ENCODE data around the gene FAM83B.

FAM83B gene

DNA sequence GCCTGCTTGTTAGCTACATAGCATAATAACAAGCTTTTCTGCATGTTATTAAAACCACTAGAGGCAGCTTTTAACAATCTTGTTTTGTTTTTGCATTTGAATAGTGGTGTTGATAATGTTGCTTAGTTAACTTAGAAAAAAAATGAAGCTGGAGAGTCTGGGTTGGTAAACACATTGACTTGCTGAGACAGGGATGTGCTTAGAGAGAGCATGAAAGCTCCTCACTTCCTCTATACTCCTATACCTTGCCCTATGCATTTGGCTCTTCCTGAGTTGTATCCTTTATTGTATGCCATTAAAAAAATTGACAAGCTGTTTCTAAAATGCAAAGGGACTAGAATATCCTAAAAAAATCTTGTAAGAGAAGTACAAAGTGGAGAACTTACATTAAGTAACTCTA, 13.6 kb downstream of the FAM83B start:
- H3K4me3 ChIP-seq (ENCODE audit: low read length): no peak overlapping the region
- no peaks in the 10 kb centered on the region for H3K9me3 ChIP-seq (ENCODE audit: control insufficient read depth, insufficient read depth, low read length)
- no peaks in the 10 kb centered on the region for H3K27me3 ChIP-seq (ENCODE audit: control insufficient read depth, insufficient read depth, low read length)
- H3K36me3 ChIP-seq (ENCODE audit: control insufficient read depth, insufficient read depth, low read length): no peaks in the 10 kb centered on the region
- H3K4me1 ChIP-seq (ENCODE audit: control insufficient read depth, insufficient read depth, low read length): peaks cover 3% of the 10 kb centered on the region; the same call in 1 of the 2 replicates
- DNase-seq (ENCODE audit: low read depth, low spot score): no peak
- H3K27ac ChIP-seq (ENCODE audit: low read length): no peak overlapping the region

DNA sequence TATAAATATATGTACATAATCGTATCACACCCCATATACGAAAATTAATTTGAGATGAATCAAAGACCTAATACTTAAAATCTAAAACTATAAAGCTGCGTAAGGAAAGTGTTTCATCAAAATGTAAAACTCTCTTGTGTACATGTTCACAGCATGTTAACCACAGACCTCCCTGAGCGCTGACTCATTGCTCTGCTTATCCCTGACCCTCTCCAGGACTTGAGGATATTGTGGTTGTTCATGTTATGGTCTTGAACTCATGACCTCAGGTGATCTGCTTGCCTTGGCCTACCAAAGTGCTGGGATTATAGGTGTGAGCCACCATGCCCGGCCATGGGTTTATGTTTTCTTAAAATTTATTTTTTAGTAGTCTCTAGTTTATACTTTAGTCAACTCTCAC, 14.2 kb downstream of the FAM83B start:
- no peak overlapping the region for H3K4me3 ChIP-seq (ENCODE audit: low read length)
- peaks cover 4% of the 10 kb centered on the region; the same call in 1 of the 2 replicates for H3K4me1 ChIP-seq (ENCODE audit: control insufficient read depth, insufficient read depth, low read length)
- H3K36me3 ChIP-seq (ENCODE audit: control insufficient read depth, insufficient read depth, low read length): no peaks in the 10 kb centered on the region
- no CpG with 5 or more reads among the region's 5 CpGs for WGBS (ENCODE audit: insufficient coverage, insufficient read length)
- DNase-seq (ENCODE audit: low read depth, low spot score): no peak
- H3K9me3 ChIP-seq (ENCODE audit: control insufficient read depth, insufficient read depth, low read length): no peaks in the 10 kb centered on the region
- no peak overlapping the region for H3K27ac ChIP-seq (ENCODE audit: low read length)
- no peaks in the 10 kb centered on the region for H3K27me3 ChIP-seq (ENCODE audit: control insufficient read depth, insufficient read depth, low read length)

DNA sequence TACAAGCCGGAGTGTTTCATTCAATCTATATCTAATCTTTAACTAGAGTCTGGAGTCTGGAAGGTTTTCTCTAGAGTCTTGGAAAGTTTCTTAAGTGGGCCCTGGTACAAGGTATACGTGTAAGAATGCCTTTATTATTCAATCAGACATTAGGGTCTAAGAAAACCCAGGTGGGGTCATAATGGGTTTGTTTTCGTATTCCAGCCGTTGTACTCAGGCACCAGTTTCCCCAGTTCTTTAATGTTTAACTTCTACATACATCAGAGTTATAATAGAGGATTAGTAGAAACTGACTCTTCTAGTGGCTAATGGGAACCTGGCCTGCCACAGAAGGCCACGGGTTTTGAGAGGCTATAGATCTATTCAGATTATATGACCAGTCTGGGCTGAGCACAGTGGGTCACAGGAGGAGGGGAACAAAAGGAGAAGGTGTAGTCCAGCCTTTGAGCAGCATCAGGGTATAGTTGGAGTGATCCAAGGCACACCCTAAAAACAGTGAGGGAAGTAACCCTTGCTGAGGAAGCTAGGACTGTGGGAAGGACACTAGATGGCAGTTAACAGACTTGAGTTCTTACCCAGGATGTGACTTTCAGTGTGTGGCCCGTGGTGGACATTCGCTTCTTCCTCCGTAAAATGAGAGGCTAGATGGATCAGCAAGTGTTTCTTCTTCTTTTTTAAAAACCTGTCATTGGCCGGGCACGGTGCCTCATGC, 15.5 kb downstream of the FAM83B start:
- Histone ChIP-seq H3K9me3 (ENCODE audit: control insufficient read depth, insufficient read depth, low read length) (no peaks in the 10 kb centered on the region), H3K36me3 (ENCODE audit: control insufficient read depth, insufficient read depth, low read length) (no peaks in the 10 kb centered on the region), H3K4me1 (ENCODE audit: control insufficient read depth, insufficient read depth, low read length) (peaks cover 3% of the 10 kb centered on the region; the same call in 1 of the 2 replicates), H3K4me3 (ENCODE audit: low read length) (no peak overlapping the region), H3K27me3 (ENCODE audit: control insufficient read depth, insufficient read depth, low read length) (no peaks in the 10 kb centered on the region), H3K27ac (ENCODE audit: low read length) (no peak overlapping the region)
- no peak for DNase-seq (ENCODE audit: low read depth, low spot score)
- no CpG with 5 or more reads among the region's 10 CpGs for WGBS (ENCODE audit: insufficient coverage, insufficient read length)

DNA sequence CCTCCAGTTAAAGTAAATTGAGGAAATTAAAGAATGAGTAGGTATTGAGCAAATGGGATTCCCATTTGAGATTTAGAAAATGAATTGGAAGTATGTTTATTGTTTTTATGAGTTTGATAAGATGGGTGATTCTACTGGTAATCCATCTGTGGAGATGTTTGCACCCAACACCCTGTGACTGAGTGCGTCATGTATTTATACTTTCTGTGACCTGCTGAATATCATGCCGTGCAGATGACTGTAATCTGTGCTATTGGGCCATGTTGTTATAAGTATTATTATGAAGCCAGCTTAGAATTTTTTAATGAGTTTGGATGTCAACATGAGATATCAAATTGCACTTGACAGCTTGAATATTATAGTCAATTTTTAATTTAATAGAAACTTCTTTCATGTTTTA, 17.7 kb downstream of the FAM83B start:
- no CpG with 5 or more reads among the region's 2 CpGs for WGBS (ENCODE audit: insufficient coverage, insufficient read length)

DNA sequence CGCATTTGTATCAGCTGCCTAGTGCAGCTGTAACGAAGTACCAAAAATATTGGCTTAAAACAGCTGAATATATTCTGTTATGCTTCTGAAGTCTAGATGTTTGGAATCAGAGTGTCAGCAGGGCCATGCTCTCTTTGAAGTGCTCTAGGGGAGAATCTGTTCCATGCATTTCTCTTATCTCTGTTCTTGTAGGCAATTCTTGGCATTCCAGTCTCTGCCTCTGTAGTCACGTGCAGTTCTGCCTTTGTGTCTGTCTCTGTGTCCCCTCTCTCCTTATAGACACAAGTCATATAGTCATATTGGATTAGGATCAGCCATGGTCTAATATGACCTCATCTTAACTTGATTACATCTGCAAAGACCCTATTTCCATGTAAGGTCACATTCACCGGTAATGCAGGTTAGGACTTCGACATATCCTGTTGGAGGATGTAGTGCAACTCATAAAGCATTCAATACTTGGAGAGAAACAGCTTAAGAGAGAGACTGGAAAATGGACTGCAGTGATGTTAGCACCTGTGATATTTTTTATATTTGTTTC, 18.6 kb downstream of the FAM83B start:
- no peak for DNase-seq (ENCODE audit: low read depth, low spot score)
- Histone ChIP-seq H3K27ac (ENCODE audit: low read length) (no peak overlapping the region), H3K36me3 (ENCODE audit: control insufficient read depth, insufficient read depth, low read length) (no peaks in the 10 kb centered on the region), H3K27me3 (ENCODE audit: control insufficient read depth, insufficient read depth, low read length) (no peaks in the 10 kb centered on the region), H3K4me1 (ENCODE audit: control insufficient read depth, insufficient read depth, low read length) (peaks cover 3% of the 10 kb centered on the region; the same call in 1 of the 2 replicates), H3K4me3 (ENCODE audit: low read length) (no peak overlapping the region), H3K9me3 (ENCODE audit: control insufficient read depth, insufficient read depth, low read length) (no peaks in the 10 kb centered on the region)
- WGBS (ENCODE audit: insufficient coverage, insufficient read length): no CpG with 5 or more reads among the region's 5 CpGs

More for the DNA sequence above, 17.7 kb downstream of the FAM83B start:
- H3K36me3 ChIP-seq (ENCODE audit: control insufficient read depth, insufficient read depth, low read length): no peaks in the 10 kb centered on the region
- H3K4me3 ChIP-seq (ENCODE audit: low read length): no peak overlapping the region
- H3K27me3 ChIP-seq (ENCODE audit: control insufficient read depth, insufficient read depth, low read length): no peaks in the 10 kb centered on the region
- peaks cover 3% of the 10 kb centered on the region; the same call in 1 of the 2 replicates for H3K4me1 ChIP-seq (ENCODE audit: control insufficient read depth, insufficient read depth, low read length)
- no peaks in the 10 kb centered on the region for H3K9me3 ChIP-seq (ENCODE audit: control insufficient read depth, insufficient read depth, low read length)
- no peak for DNase-seq (ENCODE audit: low read depth, low spot score)
- no peak overlapping the region for H3K27ac ChIP-seq (ENCODE audit: low read length)

DNA sequence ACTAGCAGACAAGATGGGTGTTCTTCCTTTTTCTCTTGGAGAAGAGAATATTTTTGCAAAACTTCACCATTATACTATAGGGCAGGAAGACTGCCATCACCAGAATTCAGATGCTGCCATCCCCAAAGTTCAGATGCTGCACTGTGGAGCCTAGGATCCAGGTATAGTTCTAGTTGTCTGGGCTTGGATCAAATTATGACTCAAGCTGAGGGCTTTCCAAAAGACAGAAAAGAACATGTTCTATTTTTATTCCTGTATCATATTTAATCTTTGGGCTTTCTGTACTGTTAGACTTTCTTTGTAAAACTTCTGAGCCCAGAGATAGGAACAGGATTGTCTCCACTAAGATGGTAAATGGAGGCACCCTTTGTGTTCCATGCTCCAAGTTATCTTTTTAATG, 22.0 kb downstream of the FAM83B start:
- Histone ChIP-seq H3K36me3 (ENCODE audit: control insufficient read depth, insufficient read depth, low read length) (no peaks in the 10 kb centered on the region), H3K27me3 (ENCODE audit: control insufficient read depth, insufficient read depth, low read length) (no peaks in the 10 kb centered on the region), H3K4me1 (ENCODE audit: control insufficient read depth, insufficient read depth, low read length) (peaks cover 2% of the 10 kb centered on the region; the same call in 1 of the 2 replicates), H3K4me3 (ENCODE audit: low read length) (no peak overlapping the region), H3K9me3 (ENCODE audit: control insufficient read depth, insufficient read depth, low read length) (no peaks in the 10 kb centered on the region), H3K27ac (ENCODE audit: low read length) (no peak overlapping the region)
- DNase-seq (ENCODE audit: low read depth, low spot score): no peak

DNA sequence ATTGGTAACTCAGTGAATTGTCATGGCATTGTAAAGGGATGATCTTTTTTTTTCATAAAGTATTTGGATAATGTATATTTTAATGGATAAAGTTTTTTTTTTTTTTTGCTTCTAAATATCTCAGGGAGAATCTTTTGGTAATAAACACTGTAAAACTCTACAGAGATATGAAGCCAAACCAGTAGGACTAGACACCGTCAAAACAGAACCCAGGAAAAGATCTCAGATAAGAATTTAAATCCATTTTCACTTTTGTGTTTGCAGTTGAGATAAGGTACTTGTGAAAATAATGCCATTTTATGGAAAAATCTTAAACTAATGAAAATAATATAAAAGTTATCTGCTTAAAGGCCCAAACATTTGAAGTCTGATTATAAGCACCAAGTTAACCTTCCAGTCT, 27.0 kb downstream of the FAM83B start:
- no peaks in the 10 kb centered on the region for H3K36me3 ChIP-seq (ENCODE audit: control insufficient read depth, insufficient read depth, low read length)
- no peak overlapping the region for H3K27ac ChIP-seq (ENCODE audit: low read length)
- no CpG with 5 or more reads among the region's 1 CpG for WGBS (ENCODE audit: insufficient coverage, insufficient read length)
- DNase-seq (ENCODE audit: low read depth, low spot score): no peak
- no peak overlapping the region for H3K4me3 ChIP-seq (ENCODE audit: low read length)
- H3K27me3 ChIP-seq (ENCODE audit: control insufficient read depth, insufficient read depth, low read length): no peaks in the 10 kb centered on the region
- no peaks in the 10 kb centered on the region for H3K4me1 ChIP-seq (ENCODE audit: control insufficient read depth, insufficient read depth, low read length)
- H3K9me3 ChIP-seq (ENCODE audit: control insufficient read depth, insufficient read depth, low read length): no peaks in the 10 kb centered on the region

DNA sequence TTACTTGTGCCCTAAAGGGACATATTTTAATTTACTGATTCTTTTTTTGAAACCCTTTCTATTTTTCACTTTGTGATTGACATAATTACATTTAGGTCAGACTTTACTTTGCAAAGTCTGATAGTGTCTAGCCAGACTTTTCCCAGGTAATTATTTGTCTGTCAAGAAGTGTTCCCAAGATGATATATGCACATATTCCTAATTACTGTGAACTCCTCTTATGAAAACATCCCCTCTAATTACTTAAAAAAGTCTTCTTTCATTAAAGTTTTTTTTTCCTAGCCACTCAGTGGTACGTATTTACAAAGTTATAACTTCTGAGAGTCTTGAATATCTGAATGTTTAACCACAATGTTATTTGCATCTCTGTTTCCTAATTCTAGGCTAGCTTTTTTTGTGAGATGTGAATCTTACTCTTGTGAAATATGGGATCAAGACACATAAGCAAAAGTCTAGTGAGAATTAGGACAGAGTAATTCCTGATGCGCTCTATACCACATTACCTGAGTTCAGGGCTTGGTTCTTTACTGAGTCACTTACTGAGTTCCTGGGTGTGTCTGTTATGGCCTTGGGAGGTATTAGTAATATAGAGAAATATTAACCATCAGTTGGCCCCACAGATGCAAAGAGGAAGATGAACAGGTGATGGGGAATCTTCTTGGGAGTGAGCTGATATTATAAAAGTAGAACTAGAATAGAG, 27.9 kb downstream of the FAM83B start:
- Histone ChIP-seq H3K36me3 (ENCODE audit: control insufficient read depth, insufficient read depth, low read length) (no peaks in the 10 kb centered on the region), H3K27me3 (ENCODE audit: control insufficient read depth, insufficient read depth, low read length) (no peaks in the 10 kb centered on the region), H3K4me3 (ENCODE audit: low read length) (no peak overlapping the region), H3K27ac (ENCODE audit: low read length) (no peak overlapping the region), H3K9me3 (ENCODE audit: control insufficient read depth, insufficient read depth, low read length) (no peaks in the 10 kb centered on the region), H3K4me1 (ENCODE audit: control insufficient read depth, insufficient read depth, low read length) (no peaks in the 10 kb centered on the region)
- DNase-seq (ENCODE audit: low read depth, low spot score): no peak
- no CpG with 5 or more reads among the region's 2 CpGs for WGBS (ENCODE audit: insufficient coverage, insufficient read length)

DNA sequence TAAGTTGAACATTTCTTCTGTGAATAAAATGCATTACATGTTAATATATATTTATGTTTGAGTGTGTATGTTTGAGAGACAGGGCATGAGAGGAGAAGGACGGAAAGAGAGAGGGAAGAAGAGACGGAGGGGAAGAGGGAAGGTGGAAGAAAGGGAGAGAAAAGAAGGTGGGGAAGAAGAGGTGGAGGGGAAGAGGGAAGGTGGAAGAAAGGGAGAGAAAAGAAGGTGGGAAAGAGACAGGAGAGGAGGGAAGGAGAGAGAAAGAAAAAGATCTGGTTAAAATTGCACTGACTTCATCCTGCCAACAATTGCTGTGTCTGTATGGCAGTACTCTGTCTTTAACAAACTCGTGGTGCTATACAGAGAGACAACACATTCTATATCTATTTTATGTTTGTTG, 29.0 kb downstream of the FAM83B start:
- Histone ChIP-seq H3K4me3 (ENCODE audit: low read length) (no peak overlapping the region), H3K4me1 (ENCODE audit: control insufficient read depth, insufficient read depth, low read length) (no peaks in the 10 kb centered on the region), H3K27ac (ENCODE audit: low read length) (no peak overlapping the region), H3K27me3 (ENCODE audit: control insufficient read depth, insufficient read depth, low read length) (no peaks in the 10 kb centered on the region), H3K9me3 (ENCODE audit: control insufficient read depth, insufficient read depth, low read length) (no peaks in the 10 kb centered on the region), H3K36me3 (ENCODE audit: control insufficient read depth, insufficient read depth, low read length) (no peaks in the 10 kb centered on the region)
- DNase-seq (ENCODE audit: low read depth, low spot score): no peak
- WGBS (ENCODE audit: insufficient coverage, insufficient read length): 100% methylated on average over 2 of the region's 3 CpGs

DNA sequence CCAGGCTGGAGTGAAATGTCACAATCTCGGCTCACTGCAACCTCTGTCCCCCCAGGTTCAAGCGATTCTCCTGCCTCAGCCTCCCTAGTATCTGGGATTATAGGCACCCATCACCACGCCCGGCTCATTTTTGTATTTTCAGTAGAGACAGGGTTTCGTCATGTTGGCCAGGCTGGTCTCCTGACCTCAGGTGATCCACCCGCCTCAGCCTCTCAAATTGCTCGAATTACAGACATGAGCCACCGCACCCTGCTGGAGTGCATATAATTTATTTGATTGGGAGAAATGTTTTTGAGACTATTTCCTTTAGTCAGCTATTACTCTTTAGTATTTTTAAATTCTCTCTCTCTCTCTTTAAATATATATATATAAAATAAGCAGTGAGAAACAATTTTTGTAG, 29.8 kb downstream of the FAM83B start:
- no peak overlapping the region for H3K4me3 ChIP-seq (ENCODE audit: low read length)
- no peak for DNase-seq (ENCODE audit: low read depth, low spot score)
- H3K27ac ChIP-seq (ENCODE audit: low read length): no peak overlapping the region
- H3K9me3 ChIP-seq (ENCODE audit: control insufficient read depth, insufficient read depth, low read length): no peaks in the 10 kb centered on the region
- no CpG with 5 or more reads among the region's 8 CpGs for WGBS (ENCODE audit: insufficient coverage, insufficient read length)
- no peaks in the 10 kb centered on the region for H3K27me3 ChIP-seq (ENCODE audit: control insufficient read depth, insufficient read depth, low read length)
- H3K36me3 ChIP-seq (ENCODE audit: control insufficient read depth, insufficient read depth, low read length): no peaks in the 10 kb centered on the region
- H3K4me1 ChIP-seq (ENCODE audit: control insufficient read depth, insufficient read depth, low read length): no peaks in the 10 kb centered on the region

DNA sequence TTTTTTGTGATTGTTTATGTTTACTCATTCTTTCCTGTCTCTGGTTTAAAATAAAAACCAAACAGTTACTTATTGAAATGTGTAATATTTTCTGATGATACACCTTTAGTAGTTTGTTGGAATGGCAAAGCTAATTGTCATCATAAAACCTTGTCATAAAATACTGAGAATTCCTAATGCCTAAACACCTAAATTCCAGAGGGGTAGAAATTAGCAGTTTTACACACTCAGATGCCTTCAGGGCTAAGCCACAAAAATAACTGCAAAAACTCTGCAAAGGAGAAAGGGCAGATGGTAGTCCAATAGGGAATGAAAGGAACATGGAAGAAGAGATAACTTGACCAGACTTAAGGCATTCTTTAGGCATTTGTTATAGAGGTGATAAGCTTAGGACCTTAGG, 30.3 kb downstream of the FAM83B start:
- no peak for DNase-seq (ENCODE audit: low read depth, low spot score)
- no peak overlapping the region for H3K4me3 ChIP-seq (ENCODE audit: low read length)
- H3K4me1 ChIP-seq (ENCODE audit: control insufficient read depth, insufficient read depth, low read length): no peaks in the 10 kb centered on the region
- H3K27me3 ChIP-seq (ENCODE audit: control insufficient read depth, insufficient read depth, low read length): no peaks in the 10 kb centered on the region
- H3K27ac ChIP-seq (ENCODE audit: low read length): no peak overlapping the region
- H3K36me3 ChIP-seq (ENCODE audit: control insufficient read depth, insufficient read depth, low read length): no peaks in the 10 kb centered on the region
- no peaks in the 10 kb centered on the region for H3K9me3 ChIP-seq (ENCODE audit: control insufficient read depth, insufficient read depth, low read length)

Data from iPS DF 6.9 (cell line).